DND-41 (cell line): ENCODE data around the gene SLC1A2.

ENCODE experiments used
- CTCF ChIP-seq: IDR thresholded peaks from 2 replicates; pipeline ENCODE4 v1.5.1; 2012; ENCODE audit warnings: borderline replicate concordance, low read length, moderate library complexity, mild to moderate bottlenecking; ENCODE audit not compliant: poor library complexity, severe bottlenecking; ENCODE audit errors: extremely low read depth
- EZH2 ChIP-seq: IDR thresholded peaks from 3 replicates; pipeline ENCODE4 v1.6.1; 2012; ENCODE audit warnings: borderline replicate concordance, low read depth, mild to moderate bottlenecking, moderate library complexity, low read length, inconsistent platforms; ENCODE audit not compliant: severe bottlenecking

GRCh38 chr11:35241083-35241482 lies 178.3 kb downstream of the SLC1A2 start:
- TF ChIP-seq EZH2 (no peak), CTCF (no peak)
